ENCODE measurements around the gene PDLIM4.

Gene PDLIM4

GRCh38 chr5:132233081-132233480 is 24.4 kb upstream of the PDLIM4 start:
- no peak overlapping the region for H3K4me3 ChIP-seq (replicated peaks; ENCODE audit: low read depth, low read length)
- DNase-seq (ENCODE audit: low read depth): no peak
- TF ChIP-seq CTCF (IDR thresholded peaks at IDR 0.05; ENCODE audit: low read length, missing control alignments): no peak

- no peak overlapping the region for H3K4me3 ChIP-seq (replicated peaks; ENCODE audit: low read depth, low read length)
- DNase-seq (ENCODE audit: low read depth): no peak
- no peak for TF ChIP-seq CTCF (IDR thresholded peaks at IDR 0.05; ENCODE audit: low read length, missing control alignments)
These were observed 23.4 kb upstream of the PDLIM4 start for GRCh38 chr5:132233811-132234683.

GRCh38 chr5:132234684-132235062 is 22.8 kb upstream of the PDLIM4 start:
- H3K4me3 ChIP-seq (replicated peaks; ENCODE audit: low read depth, low read length): no peak overlapping the region
- no peak for TF ChIP-seq CTCF (IDR thresholded peaks at IDR 0.05; ENCODE audit: low read length, missing control alignments)
- no peak for DNase-seq (ENCODE audit: low read depth)

GRCh38 chr5:132235340-132235739 is 22.2 kb upstream of the PDLIM4 start:
- DNase-seq (ENCODE audit: low read depth): no peak
- TF ChIP-seq CTCF (IDR thresholded peaks at IDR 0.05; ENCODE audit: low read length, missing control alignments): no peak
- H3K4me3 ChIP-seq (replicated peaks; ENCODE audit: low read depth, low read length): no peak overlapping the region

GRCh38 chr5:132237141-132237540 is 20.4 kb upstream of the PDLIM4 start:
- DNase-seq (ENCODE audit: low read depth): no peak

GRCh38 chr5:132237670-132238069 is 19.8 kb upstream of the PDLIM4 start:
- DNase-seq (ENCODE audit: low read depth): no peak
- no peak for TF ChIP-seq CTCF (IDR thresholded peaks at IDR 0.05; ENCODE audit: low read length, missing control alignments)
- H3K4me3 ChIP-seq (replicated peaks; ENCODE audit: low read depth, low read length): no peak overlapping the region

More at GRCh38 chr5:132237141-132237540, 20.4 kb upstream of the PDLIM4 start:
- TF ChIP-seq CTCF (IDR thresholded peaks at IDR 0.05; ENCODE audit: low read length, missing control alignments): no peak
- H3K4me3 ChIP-seq (replicated peaks; ENCODE audit: low read depth, low read length): no peak overlapping the region

All from fibroblast of pulmonary artery (primary cell).